Cerebellar nuclear complex (tissue), 1 donor: Measurements from ENCODE around the gene TMSB15B.
"Not testable (repeated sequence)": the region's sequence is repeated elsewhere in the genome, so short reads cannot be mapped to it uniquely, and the experiment has no call there.

ENCODE experiments used
- DNase-seq, 2 experiments: peaks; one replicate each; lab custom pipeline; 2025; lab: John Stamatoyannopoulos, UW

Gene TMSB15B

DNA sequence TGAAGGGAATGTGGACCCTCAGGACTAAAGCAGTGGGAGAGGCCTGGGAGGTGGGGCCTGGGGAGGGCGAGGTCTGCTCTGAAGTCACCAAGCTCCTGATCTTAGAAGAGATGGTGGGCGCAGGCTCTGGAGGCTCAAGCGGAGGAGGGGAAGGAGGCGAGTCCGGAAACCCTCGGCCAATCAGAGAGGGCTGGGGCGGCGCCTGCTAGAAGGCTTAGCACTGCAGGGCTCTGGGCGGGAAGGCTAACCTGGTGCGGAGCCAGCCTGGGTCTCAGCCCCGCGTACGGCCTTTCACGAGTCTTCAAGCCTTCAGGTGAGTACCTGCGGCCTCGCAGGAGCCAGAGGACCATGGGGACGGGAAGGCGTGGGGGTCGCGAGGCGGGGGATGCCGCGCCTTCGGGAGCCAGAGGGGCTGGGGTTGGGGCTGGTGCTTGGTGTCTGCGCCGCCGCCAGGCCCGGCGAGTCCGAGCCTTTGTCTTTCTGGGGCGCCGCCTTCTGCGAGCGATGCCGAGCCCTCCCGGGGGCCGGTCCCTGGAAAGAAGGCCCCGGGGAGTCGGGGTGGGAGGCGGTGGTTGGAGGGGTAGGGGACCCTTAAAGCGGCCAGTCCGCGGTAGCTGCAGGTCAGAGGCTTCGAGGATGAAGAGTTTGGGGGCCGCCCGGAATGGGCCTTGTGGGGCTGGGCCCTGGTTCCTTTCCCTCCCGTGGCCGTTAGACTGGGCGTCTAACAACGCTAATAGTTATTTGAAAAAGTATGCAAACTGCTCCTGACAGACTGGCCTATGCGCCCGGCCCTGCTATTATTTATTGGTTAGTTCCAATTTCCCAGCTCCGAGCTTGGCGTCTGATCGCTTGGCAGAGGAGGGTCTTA lies at the start of gene TMSB15B:
Gene TMSB15B, plus strand, starts transcription at position 217 of the 868 bp plus-strand sequence.
- not testable (repeated sequence) for DNase-seq

GRCh38 chrX:103913356-103914020 lies 48.9 kb upstream of the TMSB15B start:
- DNase-seq: no peak

- peak in 1 of 2 experiments; percentile 2 for DNase-seq
Measured at GRCh38 chrX:103918050-103918449, 44.4 kb upstream of the TMSB15B start.

DNA sequence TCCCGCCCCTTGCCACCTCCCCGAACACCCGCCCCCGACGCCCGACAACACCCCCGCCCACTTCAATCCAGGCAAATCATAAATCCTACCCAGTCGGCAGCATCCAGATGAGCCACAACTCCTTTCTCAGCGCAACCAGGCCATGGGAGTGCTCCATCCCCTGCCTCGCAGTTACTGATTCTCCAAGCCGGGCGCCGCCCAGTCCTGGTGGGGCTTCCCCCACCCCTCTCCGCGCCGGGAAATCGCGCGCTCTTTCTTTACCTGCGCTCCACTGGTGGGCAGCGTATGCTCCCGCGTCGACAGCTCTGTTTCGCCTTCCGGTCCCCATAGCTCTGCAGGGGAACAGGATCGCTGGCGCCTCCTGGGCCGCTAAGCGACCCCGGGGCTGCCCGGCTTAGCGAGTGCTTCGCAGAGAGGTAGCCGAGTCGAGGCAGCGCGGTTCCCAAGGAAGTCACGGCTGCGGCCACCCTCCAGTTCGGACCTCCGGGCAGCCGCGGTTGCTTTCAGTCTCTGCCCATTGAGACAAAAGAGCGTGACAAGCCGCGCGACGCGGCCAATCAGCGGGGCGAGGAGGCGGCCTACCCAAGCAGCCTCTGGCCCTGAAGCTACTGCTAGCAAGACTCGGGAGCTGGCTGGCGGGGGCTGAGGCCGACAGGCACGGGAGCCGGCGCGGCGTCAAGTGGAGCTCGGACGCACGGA lies 43.7 kb upstream of the TMSB15B start:
- DNase-seq: peak in 1 of 2 experiments; percentile 11

DNA sequence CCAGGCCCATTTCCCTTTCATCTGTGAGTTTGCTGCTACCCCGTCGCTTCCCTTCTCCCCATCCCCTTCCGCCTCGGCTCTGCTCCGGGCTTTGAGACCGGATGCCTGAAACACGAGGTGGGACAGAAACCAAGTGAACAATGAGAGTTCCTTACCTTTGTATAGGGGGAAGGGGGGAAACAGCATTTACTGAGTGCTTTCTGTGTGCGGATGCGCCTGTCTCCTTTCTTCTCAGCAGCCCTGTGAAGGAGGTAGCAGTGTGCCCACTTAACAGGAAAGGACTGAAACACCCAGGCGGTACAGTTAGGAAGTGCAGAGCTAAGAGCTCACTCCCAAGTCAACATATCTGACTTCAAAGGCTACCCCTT lies 43.2 kb upstream of the TMSB15B start:
- DNase-seq: no peak

DNA sequence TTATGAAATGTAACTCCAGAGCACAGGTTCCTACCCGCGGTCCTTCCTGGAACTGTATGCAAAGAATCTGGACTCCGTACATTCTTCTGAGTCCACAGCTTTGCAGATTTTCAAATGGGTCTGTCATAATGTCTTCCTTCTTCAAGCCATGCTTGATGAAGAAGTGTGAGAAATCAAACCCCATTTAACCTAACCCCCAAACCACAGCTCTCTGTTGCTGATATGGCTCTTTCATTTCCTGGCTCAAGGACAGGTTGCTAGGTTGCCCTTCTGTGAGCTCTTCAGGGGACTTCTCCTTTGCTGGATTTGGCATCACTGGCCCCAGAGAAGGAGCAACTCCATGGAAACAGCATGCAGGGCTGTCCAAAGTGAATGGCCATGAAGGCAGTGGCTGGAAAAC lies 41.9 kb upstream of the TMSB15B start:
- not testable (repeated sequence) for DNase-seq

GRCh38 chrX:103927030-103927429 lies 35.4 kb upstream of the TMSB15B start:
- no peak for DNase-seq

GRCh38 chrX:103927633-103928032 lies 34.8 kb upstream of the TMSB15B start:
- DNase-seq: no peak

DNA sequence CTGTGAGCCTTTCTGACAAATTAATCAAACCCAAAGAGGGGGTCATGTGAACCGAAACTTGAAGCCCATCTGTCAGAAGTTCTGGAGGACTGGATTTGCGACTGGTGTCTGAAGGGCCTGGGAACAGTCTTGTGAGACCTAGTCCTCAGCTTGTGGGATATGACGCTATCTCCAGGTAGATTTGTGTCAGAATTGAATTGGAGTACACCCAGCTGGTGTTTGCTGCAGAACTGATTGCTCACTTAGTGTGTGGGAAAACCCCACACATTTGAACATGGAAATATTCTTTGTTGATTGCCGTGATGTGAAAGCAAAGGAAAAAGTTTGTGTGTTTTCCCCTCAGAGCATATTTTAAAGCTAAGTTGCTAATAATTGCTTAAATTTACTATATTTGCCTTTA lies 30.3 kb upstream of the TMSB15B start:
- DNase-seq: no peak

- not testable (repeated sequence) for DNase-seq
Measured at GRCh38 chrX:103940257-103940656, 22.2 kb upstream of the TMSB15B start.

DNA sequence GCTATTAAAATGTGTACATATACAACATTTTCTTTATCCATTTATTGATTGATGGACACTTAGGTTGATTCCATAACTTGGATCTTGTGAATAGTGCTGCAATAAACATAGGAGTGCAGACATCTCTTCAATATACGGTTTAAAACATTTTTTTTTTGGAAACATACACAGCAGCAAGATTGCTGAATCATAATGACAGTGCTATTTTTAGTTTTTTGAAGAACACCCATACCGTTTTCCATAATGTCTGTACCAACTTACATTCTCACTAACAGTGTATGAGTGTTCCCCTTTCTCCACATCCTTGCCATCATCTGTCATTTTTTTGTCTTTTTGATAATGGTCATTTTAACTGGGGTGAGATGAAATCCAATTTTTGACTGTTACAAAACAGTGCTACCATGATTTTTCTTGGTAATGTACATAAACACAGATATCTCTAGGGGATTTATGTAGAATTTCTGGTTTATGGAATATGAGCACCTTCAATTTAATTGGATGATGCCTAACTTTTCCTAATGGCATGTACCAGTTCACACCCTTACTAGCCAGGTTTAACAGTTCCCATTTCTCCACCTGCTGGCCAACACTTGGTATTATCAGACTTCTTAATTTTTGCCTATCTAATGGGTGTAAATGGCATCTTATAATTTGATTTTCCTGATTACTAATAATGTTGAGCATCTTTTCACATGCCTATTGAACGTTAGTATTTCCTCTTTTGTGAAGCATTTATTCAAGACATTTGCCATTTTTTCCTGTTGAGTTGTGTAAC lies 21.0 kb upstream of the TMSB15B start:
- peak in 1 of 2 experiments; percentile 16 for DNase-seq

DNA sequence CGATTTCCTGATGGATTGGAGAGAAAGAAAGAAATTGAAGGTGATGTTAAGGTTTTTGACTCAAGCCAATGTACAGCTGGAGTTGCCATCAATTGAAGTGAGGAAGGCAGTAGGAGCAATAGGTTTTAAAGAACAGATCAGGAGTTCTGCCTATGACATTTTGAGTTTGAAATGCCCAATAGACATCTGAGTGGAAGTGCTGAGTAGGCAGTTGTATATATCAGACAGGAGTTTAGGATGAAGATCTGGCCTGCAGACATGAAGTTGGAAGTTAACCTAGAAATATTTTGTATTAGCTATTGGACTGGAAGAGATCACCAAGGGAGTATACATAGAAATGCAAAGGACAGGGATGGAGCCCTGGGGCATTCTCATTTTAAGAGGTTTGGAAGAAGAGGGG lies 12.9 kb upstream of the TMSB15B start:
- DNase-seq: no peak

DNA sequence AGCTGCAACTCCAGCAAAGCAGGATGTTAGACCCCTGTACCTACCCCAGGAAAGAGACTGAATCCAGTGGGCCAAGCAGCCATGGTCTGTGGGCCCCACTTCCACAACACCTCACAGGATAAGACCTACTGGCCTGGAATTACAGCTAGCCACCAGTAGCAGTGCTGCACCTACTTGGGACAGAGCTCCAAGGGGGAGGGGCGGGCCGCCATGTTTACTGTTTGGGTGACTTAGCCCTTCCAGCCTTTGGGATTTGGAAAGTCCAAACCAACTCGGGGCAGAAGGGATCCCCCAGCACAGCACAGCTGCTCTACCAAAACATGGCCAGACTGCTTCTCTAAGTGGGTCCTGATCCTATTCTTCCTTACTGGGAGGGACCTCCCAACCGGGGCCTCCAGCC lies 9.1 kb upstream of the TMSB15B start:
- DNase-seq: no peak

- no peak for DNase-seq
Measured at GRCh38 chrX:103954259-103954658, 8.2 kb upstream of the TMSB15B start.

DNA sequence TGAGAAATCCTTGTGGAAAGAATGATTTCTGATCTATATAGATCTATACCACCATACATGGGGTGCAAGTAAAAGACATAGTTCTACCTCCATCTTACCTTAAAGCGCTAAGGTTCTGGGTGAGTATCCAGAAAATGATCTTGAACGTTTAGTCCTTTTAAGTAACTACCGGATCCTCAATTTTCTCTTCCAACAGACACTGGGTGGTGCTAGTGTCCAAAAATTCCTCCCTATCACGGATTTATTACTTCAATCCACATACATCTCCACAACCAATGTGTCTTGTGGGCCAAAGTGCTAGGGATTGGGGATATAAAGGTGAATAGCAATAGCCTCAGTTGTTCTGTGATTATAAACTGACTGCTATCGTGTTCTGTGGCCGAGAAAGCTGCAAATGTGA lies 1.8 kb upstream of the TMSB15B start:
- not testable (repeated sequence) for DNase-seq

- DNase-seq: not testable (repeated sequence)
Measured at GRCh38 chrX:103983508-103983907, 21.1 kb downstream of the TMSB15B start.

GRCh38 chrX:103999234-103999633 lies 36.8 kb downstream of the TMSB15B start:
- DNase-seq: no peak

- DNase-seq: no peak
Measured at GRCh38 chrX:104008831-104009230, 46.4 kb downstream of the TMSB15B start.

DNA sequence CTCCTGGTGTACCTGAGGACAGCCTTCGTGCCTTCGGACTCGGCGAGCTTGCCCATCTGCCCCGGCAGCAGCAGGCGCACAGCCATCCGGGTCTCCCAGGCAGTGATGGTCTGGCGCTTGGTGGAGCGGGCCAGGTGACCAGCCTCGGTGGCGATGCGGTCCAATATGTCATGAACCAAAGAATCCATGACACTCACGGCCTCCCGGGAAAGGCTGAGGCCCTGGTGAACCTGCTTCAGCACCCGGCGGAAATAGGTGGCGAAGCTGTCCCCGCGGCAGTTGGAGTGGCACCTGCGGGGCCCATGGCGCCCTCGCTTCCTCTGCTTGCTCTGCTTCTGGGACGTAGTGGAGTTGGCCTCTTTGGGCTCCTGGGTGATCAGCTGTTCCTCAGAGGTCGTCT lies 50.7 kb downstream of the TMSB15B start:
- no peak for DNase-seq

DNA sequence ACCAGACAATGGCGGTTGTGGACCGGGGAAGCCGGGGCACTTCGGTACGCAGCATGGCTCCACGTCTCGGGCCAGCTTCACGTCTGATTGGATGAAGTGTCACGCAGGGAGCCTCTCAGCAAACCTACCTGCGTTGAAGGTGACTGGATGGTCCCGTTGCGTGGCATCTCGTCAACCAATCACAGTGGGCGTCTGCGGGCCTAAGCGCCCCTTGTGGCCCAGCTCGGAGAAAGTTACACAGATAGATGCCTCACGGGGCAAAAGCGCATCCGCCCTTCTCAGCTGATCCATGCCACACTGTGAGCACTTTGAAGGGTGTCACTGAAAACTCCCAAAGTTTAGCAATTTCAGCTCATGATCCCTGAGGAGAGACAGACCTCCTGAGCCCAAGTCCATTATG lies 51.2 kb downstream of the TMSB15B start, which contains the start of gene H2BW1:
Gene H2BW1, minus strand, starts transcription at position 103 of the 400 bp plus-strand sequence. CDS start 132 bp downstream, outside the sequence.
- no peak for DNase-seq

DNA sequence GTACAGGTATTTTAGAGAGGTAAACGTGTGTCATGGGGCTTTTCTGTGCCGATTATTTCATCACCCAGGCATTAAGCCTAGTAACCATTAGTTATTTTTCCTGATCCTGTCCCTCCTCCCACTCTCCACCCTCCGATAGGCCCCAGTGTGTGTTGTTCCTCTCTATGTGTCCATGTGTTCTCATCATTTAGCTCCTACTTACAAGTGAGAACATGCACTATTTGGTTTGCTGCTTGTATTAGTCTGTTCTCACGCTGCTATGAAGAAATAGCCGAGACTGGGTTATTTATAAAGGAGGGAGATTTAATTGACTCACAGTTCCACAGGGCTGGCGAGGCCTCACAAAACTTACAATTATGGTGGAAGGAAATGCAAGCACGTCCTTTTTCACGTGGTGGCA lies 53.1 kb downstream of the TMSB15B start:
- not testable (repeated sequence) for DNase-seq
